ENCODE data around the gene COG8. TPM values are rescaled to one million over a fixed set of nuclear protein-coding genes. Genes with fewer than 3 reads are reported as not detected.

COG8 gene
- total and polyA plus RNA-seq, 7 donors, result 9.6 to 57.6 (median 32.2) TPM

DNA sequence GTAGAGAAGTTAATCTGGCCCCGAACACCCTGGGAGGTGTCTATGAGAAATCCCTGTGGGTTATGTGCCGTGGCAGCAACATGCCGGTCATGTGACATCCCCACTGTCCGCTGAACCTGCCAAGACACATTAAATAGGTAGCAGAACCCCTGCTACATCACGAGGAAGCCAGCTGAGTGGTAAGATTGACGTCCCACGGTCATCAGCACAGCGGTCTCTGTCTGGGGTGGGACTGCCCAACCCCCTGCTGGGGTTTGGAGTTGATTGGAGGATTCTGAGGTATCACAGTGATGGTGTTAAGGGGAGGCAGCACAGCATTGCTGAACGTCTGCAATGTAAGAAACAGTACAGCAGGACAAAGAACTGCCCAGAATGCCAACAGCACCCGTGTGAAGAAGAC lies 10.2 kb upstream of the COG8 start:
- DNase-seq, result no peak
- 93% methylated on average over 10 of the region's 10 CpGs for WGBS, 2 donors

DNA sequence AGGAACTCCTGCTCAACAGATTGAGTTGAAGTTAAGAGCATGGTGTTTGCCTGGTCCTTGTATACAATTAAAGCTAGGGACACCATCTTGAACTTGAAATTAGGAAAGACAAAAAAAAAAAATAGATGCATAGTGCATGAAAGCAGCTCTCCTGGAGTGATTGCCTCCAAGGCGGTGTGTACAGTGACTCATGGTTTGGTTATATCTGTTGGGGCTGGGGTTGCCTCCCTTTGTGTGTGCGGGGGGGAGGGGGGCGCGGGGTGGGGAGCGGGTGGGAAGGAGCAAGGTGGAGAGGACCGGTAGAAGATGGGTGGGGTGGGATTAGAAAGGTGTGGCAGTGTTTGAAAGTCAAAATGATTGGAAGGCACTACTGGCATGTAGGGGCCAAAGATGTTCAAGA lies 8.9 kb upstream of the COG8 start:
- TF ChIP-seq POLR2AphosphoS5 (IDR thresholded peaks at IDR 0.05), result no peak
- no peak for TF ChIP-seq EP300 (IDR thresholded peaks at IDR 0.05)
- TF ChIP-seq, protein P1, sequence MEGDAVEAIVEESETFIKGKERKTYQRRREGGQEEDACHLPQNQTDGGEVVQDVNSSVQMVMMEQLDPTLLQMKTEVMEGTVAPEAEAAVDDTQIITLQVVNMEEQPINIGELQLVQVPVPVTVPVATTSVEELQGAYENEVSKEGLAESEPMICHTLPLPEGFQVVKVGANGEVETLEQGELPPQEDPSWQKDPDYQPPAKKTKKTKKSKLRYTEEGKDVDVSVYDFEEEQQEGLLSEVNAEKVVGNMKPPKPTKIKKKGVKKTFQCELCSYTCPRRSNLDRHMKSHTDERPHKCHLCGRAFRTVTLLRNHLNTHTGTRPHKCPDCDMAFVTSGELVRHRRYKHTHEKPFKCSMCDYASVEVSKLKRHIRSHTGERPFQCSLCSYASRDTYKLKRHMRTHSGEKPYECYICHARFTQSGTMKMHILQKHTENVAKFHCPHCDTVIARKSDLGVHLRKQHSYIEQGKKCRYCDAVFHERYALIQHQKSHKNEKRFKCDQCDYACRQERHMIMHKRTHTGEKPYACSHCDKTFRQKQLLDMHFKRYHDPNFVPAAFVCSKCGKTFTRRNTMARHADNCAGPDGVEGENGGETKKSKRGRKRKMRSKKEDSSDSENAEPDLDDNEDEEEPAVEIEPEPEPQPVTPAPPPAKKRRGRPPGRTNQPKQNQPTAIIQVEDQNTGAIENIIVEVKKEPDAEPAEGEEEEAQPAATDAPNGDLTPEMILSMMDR (IDR thresholded peaks at IDR 0.05), result no peak
- TF ChIP-seq POLR2A (IDR thresholded peaks at IDR 0.05), result no peak
- Histone ChIP-seq H3K4me3 (no peak overlapping the region), H3K27me3 (no peaks in the 10 kb centered on the region), H3K4me1 (no peaks in the 10 kb centered on the region), H3K27ac (no peak overlapping the region), H3K36me3 (peaks cover 0 to 26% (median 0%) of the 10 kb centered on the region in 4 donors), H3K9me3 (no peaks in the 10 kb centered on the region)
- WGBS, 2 donors, result 71 to 93% methylated on average over 6 of the region's 6 CpGs
- no peak for DNase-seq
- intact Hi-C loops (cut with DNase I), result no loop called here

More for the DNA sequence above, 10.2 kb upstream of the COG8 start:
- Histone ChIP-seq H3K27ac (no peak overlapping the region), H3K9me3 (no peaks in the 10 kb centered on the region), H3K27me3 (no peaks in the 10 kb centered on the region), H3K36me3 (peaks cover 0 to 20% (median 0%) of the 10 kb centered on the region in 4 donors), H3K4me3 (no peak overlapping the region), H3K4me1 (no peaks in the 10 kb centered on the region)
- TF ChIP-seq, protein P1 (IDR thresholded peaks at IDR 0.05), result no peak
- TF ChIP-seq POLR2AphosphoS5 (IDR thresholded peaks at IDR 0.05), result no peak
- TF ChIP-seq EP300 (IDR thresholded peaks at IDR 0.05), result no peak
- no peak for TF ChIP-seq POLR2A (IDR thresholded peaks at IDR 0.05)
- intact Hi-C loops (cut with DNase I), result no loop called here

DNA sequence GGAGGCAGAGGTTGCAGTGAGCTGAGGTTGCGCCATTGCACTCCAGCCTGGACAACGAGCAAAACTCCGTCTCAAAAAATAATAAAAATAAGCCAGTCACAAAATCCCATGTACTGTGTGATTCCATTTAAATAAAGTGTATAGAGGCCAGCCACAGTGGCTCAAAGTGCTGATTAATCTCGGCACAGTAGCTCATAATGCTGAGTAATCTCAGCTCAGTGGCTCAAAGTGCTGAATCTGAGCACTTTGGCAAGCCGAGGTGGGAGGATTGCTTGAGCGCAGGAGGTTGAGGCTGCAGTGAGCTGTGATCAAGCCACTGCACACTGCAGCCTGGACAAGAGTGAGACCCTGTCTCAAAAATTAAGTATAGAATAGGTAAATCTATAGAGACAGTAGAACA lies 7.3 kb upstream of the COG8 start:
- H3K27me3 ChIP-seq, result no peaks in the 10 kb centered on the region
- DNase-seq, result no peak
- H3K36me3 ChIP-seq, result peaks cover 0 to 29% (median 4%) of the 10 kb centered on the region in 4 donors
- 83 to 91% methylated on average over 6 of the region's 6 CpGs for WGBS, 2 donors
- H3K27ac ChIP-seq, result no peak overlapping the region
- no peaks in the 10 kb centered on the region for H3K9me3 ChIP-seq
- H3K4me3 ChIP-seq, result no peak overlapping the region
- TF ChIP-seq, protein P1 (IDR thresholded peaks at IDR 0.05), result no peak
- TF ChIP-seq POLR2AphosphoS5 (IDR thresholded peaks at IDR 0.05) (no peak), EP300 (IDR thresholded peaks at IDR 0.05) (no peak), POLR2A (IDR thresholded peaks at IDR 0.05) (no peak)
- H3K4me1 ChIP-seq, result no peaks in the 10 kb centered on the region
- intact Hi-C loops (cut with DNase I), result no loop called here

DNA sequence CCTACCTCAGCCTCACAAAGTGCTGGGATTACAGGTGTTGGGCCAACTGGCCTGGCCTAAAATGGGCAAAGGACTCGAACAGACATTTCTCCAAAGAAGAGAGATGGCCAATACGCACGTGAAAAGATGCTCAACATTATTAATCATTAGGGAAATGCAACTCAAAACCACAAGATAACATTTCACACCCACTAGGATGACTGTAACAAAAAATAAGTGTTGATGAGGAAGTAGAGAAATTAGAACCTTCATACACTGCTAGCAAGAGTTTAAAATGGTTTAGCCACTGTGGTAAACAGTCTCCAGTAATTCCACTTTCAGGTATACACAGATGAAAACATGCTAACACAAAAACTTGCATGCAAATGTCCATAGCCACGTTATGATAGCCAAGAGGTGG lies 6.6 kb upstream of the COG8 start:
- TF ChIP-seq, protein P1 (IDR thresholded peaks at IDR 0.05), result no peak
- no peak for TF ChIP-seq POLR2AphosphoS5 (IDR thresholded peaks at IDR 0.05)
- TF ChIP-seq POLR2A (IDR thresholded peaks at IDR 0.05), result no peak
- no peak for TF ChIP-seq EP300 (IDR thresholded peaks at IDR 0.05)
- H3K36me3 ChIP-seq, result peaks cover 0 to 30% (median 4%) of the 10 kb centered on the region in 4 donors
- intact Hi-C loops (cut with DNase I), result no loop called here

DNA sequence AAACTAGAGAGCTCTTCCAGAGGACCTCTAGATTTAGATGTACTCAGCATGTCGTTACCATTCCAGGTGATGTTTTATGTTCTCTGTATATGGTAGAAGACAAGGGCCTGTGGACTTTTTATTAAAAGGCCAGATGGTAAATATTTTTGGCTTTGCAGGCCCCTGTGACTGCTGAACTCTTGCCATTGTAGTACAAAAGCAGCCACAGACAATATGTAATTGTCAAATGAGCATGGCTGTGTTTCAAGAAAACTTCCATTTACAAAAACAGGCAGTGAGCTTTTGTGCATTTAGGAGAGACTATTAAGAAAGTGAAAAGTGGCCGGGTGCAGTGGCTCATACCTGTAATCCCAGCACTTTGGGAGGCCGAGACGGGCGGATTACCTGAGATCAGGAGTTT lies 4.8 kb upstream of the COG8 start:
- Histone ChIP-seq H3K4me1 (peaks cover 0 to 14% (median 11%) of the 10 kb centered on the region in 4 donors), H3K9me3 (no peaks in the 10 kb centered on the region), H3K36me3 (peaks cover 0 to 29% (median 4%) of the 10 kb centered on the region in 4 donors), H3K27me3 (no peaks in the 10 kb centered on the region), H3K4me3 (no peak overlapping the region), H3K27ac (no peak overlapping the region)
- no peak for DNase-seq
- WGBS, 2 donors, result 93 to 98% methylated on average over 5 of the region's 5 CpGs
- no peak for TF ChIP-seq POLR2A (IDR thresholded peaks at IDR 0.05)
- no peak for TF ChIP-seq POLR2AphosphoS5 (IDR thresholded peaks at IDR 0.05)
- TF ChIP-seq EP300 (IDR thresholded peaks at IDR 0.05), result no peak
- TF ChIP-seq, protein P1 (IDR thresholded peaks at IDR 0.05), result no peak
- intact Hi-C loops (cut with DNase I), result no loop called here

More for the DNA sequence above, 6.6 kb upstream of the COG8 start:
- Histone ChIP-seq H3K27me3 (no peaks in the 10 kb centered on the region), H3K4me3 (no peak overlapping the region), H3K9me3 (no peaks in the 10 kb centered on the region), H3K27ac (no peak overlapping the region), H3K4me1 (peaks cover 0 to 5% (median 1%) of the 10 kb centered on the region in 4 donors)
- WGBS, 2 donors, result 74 to 80% methylated on average over 4 of the region's 4 CpGs
- no peak for DNase-seq
